NCI-H2029 (cell line): ENCODE measurements around the gene COL27A1.

Source experiments
- DNase-seq: peaks from one replicate; lab custom pipeline; 2025; lab: John Stamatoyannopoulos, UW

The COL27A1 gene

GRCh38 chr9:114155263-114155994 is at the start of gene COL27A1:
Gene COL27A1 (plus strand): TSS chr9:114155537. CDS start chr9:114155951, 414 bp downstream.
- peak; percentile 34 for DNase-seq

- no peak for DNase-seq
Measured at GRCh38 chr9:114107286-114108001, 47.9 kb upstream of the COL27A1 start.

- peak; percentile 63 for DNase-seq
Measured at GRCh38 chr9:114108016-114108833, 47.1 kb upstream of the COL27A1 start.

GRCh38 chr9:114109124-114109523 is 46.2 kb upstream of the COL27A1 start:
- DNase-seq = no peak

GRCh38 chr9:114110180-114110579 is 45.2 kb upstream of the COL27A1 start:
- no peak for DNase-seq

GRCh38 chr9:114112325-114112724 is 43.0 kb upstream of the COL27A1 start:
- no peak for DNase-seq

- no peak for DNase-seq
Measured at GRCh38 chr9:114112778-114113584, 42.4 kb upstream of the COL27A1 start.

GRCh38 chr9:114114364-114114763 is 41.0 kb upstream of the COL27A1 start:
- no peak for DNase-seq

- DNase-seq = no peak
Measured at GRCh38 chr9:114115654-114116125, 39.6 kb upstream of the COL27A1 start.

GRCh38 chr9:114116126-114116747 is 39.1 kb upstream of the COL27A1 start:
- DNase-seq = no peak

GRCh38 chr9:114117614-114117995 is 37.7 kb upstream of the COL27A1 start:
- no peak for DNase-seq

- DNase-seq = peak; percentile 24
Measured at GRCh38 chr9:114117996-114118830, 37.1 kb upstream of the COL27A1 start.

- DNase-seq = no peak
Measured at GRCh38 chr9:114119242-114120191, 35.8 kb upstream of the COL27A1 start.

- DNase-seq = no peak
Measured at GRCh38 chr9:114120192-114121014, 34.9 kb upstream of the COL27A1 start.

GRCh38 chr9:114121227-114122135 is 33.9 kb upstream of the COL27A1 start:
- no peak for DNase-seq

- DNase-seq = no peak
Measured at GRCh38 chr9:114122136-114123027, 33.0 kb upstream of the COL27A1 start.
